Activated CD8-positive, alpha-beta T cell treated with anti-CD3 and anti-CD28 coated beads for 36 hours (primary cell): ENCODE data around the gene STK38L. TPM values are rescaled to one million over a fixed set of nuclear protein-coding genes. Genes with fewer than 3 reads are reported as not detected.

ENCODE experiments used
- ATAC-seq: fragments of 200-7000 bp; cut with Tn5 transposase; one replicate; pipeline ENCODE4 v1.10.0; 2021; ENCODE audit warnings: mild to moderate bottlenecking, moderate library complexity
- CTCF ChIA-PET: fragments of 350-600 bp; sonication (Branson Sonifier 250); formaldehyde crosslinking; loops from one replicate; lab custom pipeline; 2021; ENCODE audit warnings: antibody characterized with exemption; lab: Charles Lee
- POLR2A ChIA-PET: fragments of 350-600 bp; sonication (Branson Sonifier 250); formaldehyde crosslinking; loops from one replicate; lab custom pipeline; 2021; ENCODE audit warnings: antibody characterized with exemption; lab: Charles Lee
- DNase-seq: peaks from one replicate; pipeline ENCODE4 v3.0.0-alpha.2; 2020
- H3K27ac Mint-ChIP-seq: one replicate; pipeline ENCODE4 v1.8.0; 2021; ENCODE audit warnings: mild to moderate bottlenecking, mixed read lengths
- H3K27me3 Mint-ChIP-seq: one replicate; pipeline ENCODE4 v1.8.0; 2021; ENCODE audit warnings: mixed read lengths
- H3K36me3 Mint-ChIP-seq: one replicate; pipeline ENCODE4 v1.8.0; 2021; ENCODE audit warnings: low read depth, mixed read lengths
- H3K4me1 Mint-ChIP-seq: one replicate; pipeline ENCODE4 v1.8.0; 2021; ENCODE audit warnings: low read depth, mixed read lengths
- H3K4me3 Mint-ChIP-seq: one replicate; pipeline ENCODE4 v1.8.0; 2021; ENCODE audit warnings: mild to moderate bottlenecking, moderate library complexity, mixed read lengths
- H3K9me3 Mint-ChIP-seq: one replicate; pipeline ENCODE4 v1.8.0; 2021; ENCODE audit warnings: mixed read lengths
- CTCF ChIP-seq: fragments of 200-600 bp; IDR thresholded peaks from one replicate; pipeline ENCODE4 v1.8.0; 2022; ENCODE audit warnings: antibody characterized with exemption, mild to moderate bottlenecking
- intact Hi-C: fragments of 100-400 bp; cut with micrococcal nuclease; formaldehyde crosslinking; loops from one replicate; pipeline ENCODE4 v1.10.0; 2022
- total RNA-seq, 2 experiments: library from RNA; stranded (reverse); gene quantifications; one replicate each; pipeline ENCODE4 v1.2.3, GENCODE V29; 2021

Gene STK38L
- total RNA-seq, 2 experiments from 2014 or later, result 23.5 to 27.6 TPM

GRCh38 chr12:27276275-27276674, 32.2 kb downstream of the STK38L start:
- TF ChIP-seq CTCF, result no peak
- intact Hi-C loops, result no loop called here
- Mint-ChIP-seq H3K4me3 (no peak overlapping the region), H3K4me1 (peaks cover 35% of the 10 kb centered on the region), H3K27me3 (no peaks in the 10 kb centered on the region), H3K27ac (no peak overlapping the region), H3K36me3 (no peaks in the 10 kb centered on the region), H3K9me3 (no peaks in the 10 kb centered on the region)
- DNase-seq (no peak), ATAC-seq (no peak)
- CTCF ChIA-PET, result no interaction called here
- POLR2A ChIA-PET, result no interaction called here

GRCh38 chr12:27277846-27278260, 33.8 kb downstream of the STK38L start:
- H3K36me3 Mint-ChIP-seq, result no peaks in the 10 kb centered on the region
- peaks cover 25% of the 10 kb centered on the region for H3K4me1 Mint-ChIP-seq
- ATAC-seq, result peak; percentile 90
- POLR2A ChIA-PET, result interaction anchor here (0.6 to 1.2 kb wide), 2 partner anchors 53 to 57 kb away, joined by 3 to 4 read pairs; no protein-coding TSS in a partner anchor
- H3K4me3 Mint-ChIP-seq, result no peak overlapping the region
- peak; percentile 19 for DNase-seq
- H3K9me3 Mint-ChIP-seq, result no peaks in the 10 kb centered on the region
- intact Hi-C loops, result no loop called here
- no peak for TF ChIP-seq CTCF
- no peak overlapping the region for H3K27ac Mint-ChIP-seq
- CTCF ChIA-PET, result interaction anchor here (0.6 to 1.8 kb wide), 7 partner anchors 10 to 755 kb away, joined by 3 to 5 read pairs (median 3); no protein-coding TSS in a partner anchor
- no peaks in the 10 kb centered on the region for H3K27me3 Mint-ChIP-seq

- Mint-ChIP-seq H3K27ac (no peak overlapping the region), H3K4me1 (peaks cover 26% of the 10 kb centered on the region), H3K9me3 (no peaks in the 10 kb centered on the region), H3K27me3 (no peaks in the 10 kb centered on the region), H3K4me3 (no peak overlapping the region), H3K36me3 (no peaks in the 10 kb centered on the region)
- no peak for TF ChIP-seq CTCF
- intact Hi-C loops, result no loop called here
- ChIA-PET CTCF (interaction anchor here (0.6 to 1.8 kb wide), 3 partner anchors 26 to 61 kb away, joined by 3 to 5 read pairs (median 3); no protein-coding TSS in a partner anchor), POLR2A (interaction anchor here (0.9 to 1.7 kb wide), 2 partner anchors 94 to 257 kb away, joined by 3 read pairs; partner anchors contain the start of gene MED21)
- peak; percentile 15 for ATAC-seq
- DNase-seq, result no peak
Measured at GRCh38 chr12:27279826-27280225, 35.7 kb downstream of the STK38L start.

- DNase-seq (no peak), ATAC-seq (no peak)
- intact Hi-C loops, result no loop called here
- Mint-ChIP-seq H3K9me3 (no peaks in the 10 kb centered on the region), H3K36me3 (no peaks in the 10 kb centered on the region), H3K27ac (no peak overlapping the region), H3K27me3 (no peaks in the 10 kb centered on the region), H3K4me1 (peaks cover 26% of the 10 kb centered on the region), H3K4me3 (no peak overlapping the region)
- TF ChIP-seq CTCF, result no peak
- CTCF ChIA-PET, result interaction anchor here (1.2 kb wide), 1 partner anchor 25 kb away, joined by 3 read pairs; no protein-coding TSS in a partner anchor
- POLR2A ChIA-PET, result interaction anchor here (0.8 to 1.7 kb wide), 3 partner anchors 36 to 258 kb away, joined by 3 read pairs; partner anchors contain the start of gene MED21
Measured at GRCh38 chr12:27280412-27280811, 36.3 kb downstream of the STK38L start.

GRCh38 chr12:27282754-27283153, 38.7 kb downstream of the STK38L start:
- intact Hi-C loops, result no loop called here
- POLR2A ChIA-PET, result no interaction called here
- H3K27me3 Mint-ChIP-seq, result no peaks in the 10 kb centered on the region
- CTCF ChIA-PET, result interaction anchor here (1.1 to 1.2 kb wide), 2 partner anchors 21 to 398 kb away, joined by 3 to 4 read pairs; no protein-coding TSS in a partner anchor
- DNase-seq (no peak), ATAC-seq (no peak)
- H3K4me3 Mint-ChIP-seq, result no peak overlapping the region
- no peaks in the 10 kb centered on the region for H3K36me3 Mint-ChIP-seq
- no peak overlapping the region for H3K27ac Mint-ChIP-seq
- no peak for TF ChIP-seq CTCF
- peaks cover 23% of the 10 kb centered on the region for H3K4me1 Mint-ChIP-seq
- no peaks in the 10 kb centered on the region for H3K9me3 Mint-ChIP-seq
